HG03095 (cell line): Measurements from ENCODE around the gene CEP85L.

Experiments used
- ATAC-seq: cut with Tn5 transposase; IDR thresholded peaks from one replicate; pipeline ENCODE4 v1.9.1; 2021; ENCODE audit warnings: moderate library complexity; ENCODE audit not compliant: unreplicated experiment

The CEP85L gene

GRCh38 chr6:118546164-118546879, 105.1 kb downstream of the CEP85L start:
- ATAC-seq = no peak

DNA sequence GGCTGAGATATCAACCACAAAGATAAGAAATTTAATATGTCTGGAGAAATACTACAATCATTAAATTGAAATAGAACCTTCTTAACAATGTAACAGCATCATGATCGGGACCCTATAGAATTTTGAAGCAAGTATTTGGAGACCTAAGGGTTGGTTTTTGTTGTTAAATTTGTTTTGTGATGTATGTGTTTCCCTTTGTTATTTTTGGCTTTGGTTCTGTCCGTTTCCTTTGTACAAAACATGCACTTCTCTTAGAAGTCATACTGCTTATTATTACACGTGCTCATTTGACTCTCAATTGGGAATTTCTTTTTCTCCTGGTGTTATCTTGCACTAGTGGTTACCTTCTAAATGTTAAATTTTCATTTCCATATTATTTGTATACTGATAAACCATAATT, 107.3 kb downstream of the CEP85L start:
- ATAC-seq = no peak

GRCh38 chr6:118542184-118542952, 109.0 kb downstream of the CEP85L start:
- ATAC-seq = no peak

- no peak for ATAC-seq
These were observed 113.8 kb downstream of the CEP85L start for GRCh38 chr6:118537574-118537973.

GRCh38 chr6:118536478-118536877, 114.9 kb downstream of the CEP85L start:
- ATAC-seq = no peak

GRCh38 chr6:118535176-118535844, 116.1 kb downstream of the CEP85L start:
- no peak for ATAC-seq

- no peak for ATAC-seq
These were observed 120.4 kb downstream of the CEP85L start for GRCh38 chr6:118530942-118531341.

DNA sequence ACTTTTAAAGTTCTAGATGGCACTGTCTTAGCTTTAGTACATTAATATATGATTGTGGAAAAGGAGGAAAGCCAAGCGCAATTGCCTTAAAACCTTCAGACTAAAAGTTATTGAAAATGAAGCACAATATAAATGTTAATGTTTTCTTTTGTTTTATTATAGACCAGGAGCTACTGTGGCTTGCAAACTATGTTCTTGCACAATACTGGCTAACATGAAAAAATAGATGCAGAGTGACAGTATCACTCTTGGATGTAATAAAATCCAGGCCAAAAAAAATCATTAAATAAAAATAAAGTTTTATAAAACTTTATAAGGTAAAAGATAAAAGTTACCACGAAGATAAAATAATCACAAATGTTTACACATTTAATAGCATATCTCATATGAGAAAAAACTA, 121.6 kb downstream of the CEP85L start:
- ATAC-seq = no peak

- no peak for ATAC-seq
These were observed 123.3 kb downstream of the CEP85L start for GRCh38 chr6:118528129-118528528.

- no peak for ATAC-seq
These were observed 125.2 kb downstream of the CEP85L start for GRCh38 chr6:118525913-118526780.

GRCh38 chr6:118524686-118525085, 126.7 kb downstream of the CEP85L start:
- no peak for ATAC-seq

DNA sequence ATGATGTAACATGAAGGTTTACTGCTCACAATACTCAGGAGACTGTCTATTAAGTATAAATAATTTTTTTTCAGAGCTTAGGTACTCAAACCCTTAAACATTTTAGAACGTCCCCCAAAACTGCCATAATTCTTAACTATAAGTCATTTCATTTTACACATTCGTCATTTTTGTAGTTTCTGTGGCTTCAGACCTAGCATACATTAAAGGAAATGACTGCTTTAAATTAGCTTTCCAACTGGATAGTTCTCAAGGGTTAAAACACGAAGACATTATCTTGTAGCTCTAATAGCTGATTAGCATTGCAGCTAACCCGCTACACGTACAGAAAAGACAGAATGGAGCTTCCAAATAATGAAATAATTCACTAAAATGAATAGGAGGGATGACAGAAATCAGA, 128.2 kb downstream of the CEP85L start:
- no peak for ATAC-seq

GRCh38 chr6:118522422-118522821, 129.0 kb downstream of the CEP85L start:
- ATAC-seq = no peak

- no peak for ATAC-seq
These were observed 136.7 kb downstream of the CEP85L start for GRCh38 chr6:118514689-118515088.

- ATAC-seq = no peak
These were observed 139.3 kb downstream of the CEP85L start for GRCh38 chr6:118511930-118512715.

DNA sequence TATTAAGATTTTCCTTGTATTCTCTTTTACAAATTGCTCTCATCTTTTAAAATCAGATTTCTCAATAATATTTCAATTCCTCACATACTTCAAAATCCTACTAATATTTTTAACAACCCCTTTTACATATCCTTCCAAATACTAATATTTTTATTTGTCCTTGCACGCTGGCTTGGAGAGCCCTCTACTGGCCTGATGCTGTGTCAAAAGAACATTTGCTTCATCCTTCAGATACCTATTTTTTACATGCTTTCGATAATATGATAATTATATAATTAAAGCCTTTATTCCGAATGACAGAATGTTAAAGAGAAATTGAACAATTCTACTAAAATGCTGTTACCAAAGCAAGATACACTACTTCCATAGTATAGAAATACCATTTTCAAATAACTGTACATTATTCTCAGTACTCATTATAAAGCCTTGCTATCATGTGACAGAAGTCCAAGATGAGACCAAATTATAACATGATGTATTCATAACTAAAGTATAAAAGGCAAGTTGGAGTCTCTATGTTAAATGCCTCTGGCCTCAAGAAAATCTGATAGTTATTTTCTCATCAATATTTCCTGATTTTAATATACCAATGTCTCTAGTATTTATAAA, 142.3 kb downstream of the CEP85L start:
- no peak for ATAC-seq

DNA sequence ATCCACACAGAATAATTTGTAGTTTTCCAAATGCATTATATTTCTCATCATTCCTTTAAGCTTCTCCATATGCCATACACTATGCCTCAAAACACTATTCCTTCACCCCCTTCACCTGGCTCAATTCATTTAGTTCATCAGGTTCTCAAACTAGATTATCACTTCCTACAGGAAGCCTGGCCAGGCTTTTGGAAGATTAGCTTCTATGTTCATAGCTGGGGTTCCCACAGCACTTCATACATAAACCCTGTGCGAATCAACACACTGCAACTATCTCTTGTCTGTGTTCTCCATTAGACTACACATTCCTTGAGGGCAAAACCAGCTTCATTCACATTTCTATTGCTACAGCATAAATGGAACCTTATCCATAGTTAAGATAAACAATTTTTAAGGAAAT, 143.8 kb downstream of the CEP85L start:
- no peak for ATAC-seq

DNA sequence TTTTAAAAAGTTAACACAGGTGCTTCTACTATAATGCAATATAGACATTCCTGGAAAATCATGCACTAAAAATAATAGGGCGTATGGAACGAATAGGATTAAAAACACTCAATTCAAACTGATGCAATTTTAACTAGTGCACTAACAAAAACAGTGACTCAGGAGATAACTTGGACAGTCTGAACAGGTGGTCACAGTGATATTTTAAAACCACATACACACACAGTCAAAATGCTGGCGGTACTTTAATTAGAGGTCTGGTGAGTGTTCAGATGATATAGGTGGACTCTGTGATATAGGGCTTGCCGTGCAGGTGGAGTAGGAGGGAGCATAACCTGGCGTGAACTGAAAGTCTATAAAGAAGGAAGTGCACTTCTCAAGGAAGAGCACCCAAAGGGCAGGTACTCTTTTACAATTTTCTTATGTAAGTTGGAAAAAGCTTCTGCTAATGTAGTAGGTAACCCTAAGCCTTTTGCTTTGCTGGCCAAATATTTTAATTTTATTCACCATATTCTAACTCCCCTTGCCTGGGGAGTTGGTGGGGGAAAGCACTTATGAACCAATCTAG, 145.2 kb downstream of the CEP85L start:
- ATAC-seq = no peak

GRCh38 chr6:118505656-118506055, 145.7 kb downstream of the CEP85L start:
- no peak for ATAC-seq
